A673 (cell line): ENCODE data around the gene NRXN3. TPM values are rescaled to one million over a fixed set of nuclear protein-coding genes. Genes with fewer than 3 reads are reported as not detected.

Source experiments
- BruUV-seq: library from RNA; stranded (reverse); fragments of 400-500 nt; replicated peaks from 2 replicates; lab custom pipeline; 2021; lab: Mats Ljungman, UMichigan
- CTCF ChIA-PET: fragments of 300-600 bp; sonication (Branson Sonifier 250); formaldehyde crosslinking; loops from one replicate; lab custom pipeline; 2022; ENCODE audit warnings: antibody characterized with exemption; lab: Charles Lee
- POLR2A ChIA-PET: fragments of 300-600 bp; sonication (Branson Sonifier 250); formaldehyde crosslinking; loops from one replicate; lab custom pipeline; 2022; ENCODE audit warnings: antibody characterized with exemption; ENCODE audit not compliant: low non-redundant PET; lab: Charles Lee
- DNase-seq: peaks from one replicate; pipeline ENCODE4 v3.0.0-alpha.2; 2015; ENCODE audit warnings: low spot score
- H3K27ac ChIP-seq: fragments of 200-600 bp; sonication (generic); 2 replicates; pipeline ENCODE4 v1.5.1; 2016; ENCODE audit warnings: mixed run types, low read depth, mild to moderate bottlenecking, mixed read lengths, antibody characterized with exemption, low read length; ENCODE audit not compliant: poor library complexity, severe bottlenecking
- H3K27me3 ChIP-seq: fragments of 200-600 bp; sonication (generic); replicated peaks from 2 replicates; pipeline ENCODE4 v1.6.1; 2017; ENCODE audit warnings: mixed run types, low read depth, mild to moderate bottlenecking, mixed read lengths, antibody characterized with exemption, low read length; ENCODE audit not compliant: insufficient read depth, poor library complexity
- H3K36me3 ChIP-seq: fragments of 200-600 bp; sonication (generic); 2 replicates; pipeline ENCODE4 v1.6.1; 2016; ENCODE audit warnings: mixed run types, mild to moderate bottlenecking, mixed read lengths, antibody characterized with exemption, low read length; ENCODE audit not compliant: insufficient read depth, poor library complexity, severe bottlenecking
- H3K4me1 ChIP-seq: fragments of 200-600 bp; sonication (generic); 2 replicates; pipeline ENCODE4 v1.6.1; 2017; ENCODE audit warnings: mixed run types, mild to moderate bottlenecking, mixed read lengths, antibody characterized with exemption, low read length; ENCODE audit not compliant: insufficient read depth, poor library complexity, severe bottlenecking
- H3K4me3 ChIP-seq: fragments of 200-600 bp; sonication (generic); 2 replicates; pipeline ENCODE4 v1.5.1; 2016; ENCODE audit warnings: low read depth, mixed run types, mild to moderate bottlenecking, mixed read lengths, low read length; ENCODE audit not compliant: poor library complexity, severe bottlenecking
- H3K9me3 ChIP-seq: fragments of 200-600 bp; sonication (generic); 2 replicates; pipeline ENCODE4 v1.6.1; 2016; ENCODE audit warnings: mixed run types, low read depth, mild to moderate bottlenecking, mixed read lengths, antibody characterized with exemption, low read length; ENCODE audit not compliant: poor library complexity, severe bottlenecking
- EZH2 ChIP-seq: fragments of 200-600 bp; sonication (generic); IDR thresholded peaks from 2 replicates; pipeline ENCODE4 v1.6.1; 2017; ENCODE audit warnings: borderline replicate concordance, low read depth, mild to moderate bottlenecking, mixed read lengths, antibody characterized with exemption, low read length; ENCODE audit not compliant: poor library complexity, severe bottlenecking
- intact Hi-C: fragments of 100-400 bp; cut with micrococcal nuclease; formaldehyde crosslinking; loops from one replicate; pipeline ENCODE4 v1.10.0; 2022; ENCODE audit not compliant: unreplicated experiment
- total RNA-seq: library from RNA; stranded (reverse); gene quantifications from 2 replicates; pipeline ENCODE4 v1.2.3, GENCODE V29; 2021
- TF ChIP-seq, protein P1 (sequence below): fragments of 300-800, 200-600 bp; sonication (generic); conservative IDR thresholded peaks from 2 replicates; pipeline ENCODE4 v1.5.1; 2017; ENCODE audit warnings: low read depth, mild to moderate bottlenecking, antibody characterized with exemption, low read length, moderate library complexity, mixed read lengths

Gene NRXN3
- total RNA-seq, 1 experiment from 2014 or later: 0.21 TPM

DNA sequence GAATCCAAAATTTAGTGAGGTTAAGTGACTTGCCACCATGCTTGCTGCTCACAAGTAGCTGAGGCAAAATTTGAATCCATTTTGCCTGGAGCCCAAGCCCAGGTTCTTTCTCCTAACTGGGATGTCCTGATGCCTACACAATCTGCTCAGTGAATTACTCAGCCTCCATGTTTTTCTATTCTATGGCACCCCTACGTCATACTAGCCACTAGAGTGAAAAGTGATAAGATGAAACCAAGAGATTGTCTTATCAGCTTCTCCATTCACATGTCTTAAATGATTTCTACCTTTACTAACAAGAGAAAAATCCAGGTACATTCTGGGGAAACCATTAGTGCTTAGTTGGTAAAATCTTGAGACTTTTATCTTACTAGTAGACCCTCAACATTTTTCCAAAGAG is 1321.0 kb downstream of the NRXN3 start:
- Histone ChIP-seq H3K36me3 (no peaks in the 10 kb centered on the region), H3K27ac (no peak overlapping the region), H3K4me3 (no peak overlapping the region), H3K27me3 (peaks cover 3% of the 10 kb centered on the region), H3K4me1 (no peaks in the 10 kb centered on the region), H3K9me3 (no peaks in the 10 kb centered on the region)
- POLR2A ChIA-PET: no interaction called here
- intact Hi-C loops: no loop called here
- TF ChIP-seq, protein P1, sequence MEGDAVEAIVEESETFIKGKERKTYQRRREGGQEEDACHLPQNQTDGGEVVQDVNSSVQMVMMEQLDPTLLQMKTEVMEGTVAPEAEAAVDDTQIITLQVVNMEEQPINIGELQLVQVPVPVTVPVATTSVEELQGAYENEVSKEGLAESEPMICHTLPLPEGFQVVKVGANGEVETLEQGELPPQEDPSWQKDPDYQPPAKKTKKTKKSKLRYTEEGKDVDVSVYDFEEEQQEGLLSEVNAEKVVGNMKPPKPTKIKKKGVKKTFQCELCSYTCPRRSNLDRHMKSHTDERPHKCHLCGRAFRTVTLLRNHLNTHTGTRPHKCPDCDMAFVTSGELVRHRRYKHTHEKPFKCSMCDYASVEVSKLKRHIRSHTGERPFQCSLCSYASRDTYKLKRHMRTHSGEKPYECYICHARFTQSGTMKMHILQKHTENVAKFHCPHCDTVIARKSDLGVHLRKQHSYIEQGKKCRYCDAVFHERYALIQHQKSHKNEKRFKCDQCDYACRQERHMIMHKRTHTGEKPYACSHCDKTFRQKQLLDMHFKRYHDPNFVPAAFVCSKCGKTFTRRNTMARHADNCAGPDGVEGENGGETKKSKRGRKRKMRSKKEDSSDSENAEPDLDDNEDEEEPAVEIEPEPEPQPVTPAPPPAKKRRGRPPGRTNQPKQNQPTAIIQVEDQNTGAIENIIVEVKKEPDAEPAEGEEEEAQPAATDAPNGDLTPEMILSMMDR: no peak
- TF ChIP-seq EZH2: no peak
- CTCF ChIA-PET: no interaction called here
- no peak for DNase-seq
- no TSS peak for BruUV-seq

DNA sequence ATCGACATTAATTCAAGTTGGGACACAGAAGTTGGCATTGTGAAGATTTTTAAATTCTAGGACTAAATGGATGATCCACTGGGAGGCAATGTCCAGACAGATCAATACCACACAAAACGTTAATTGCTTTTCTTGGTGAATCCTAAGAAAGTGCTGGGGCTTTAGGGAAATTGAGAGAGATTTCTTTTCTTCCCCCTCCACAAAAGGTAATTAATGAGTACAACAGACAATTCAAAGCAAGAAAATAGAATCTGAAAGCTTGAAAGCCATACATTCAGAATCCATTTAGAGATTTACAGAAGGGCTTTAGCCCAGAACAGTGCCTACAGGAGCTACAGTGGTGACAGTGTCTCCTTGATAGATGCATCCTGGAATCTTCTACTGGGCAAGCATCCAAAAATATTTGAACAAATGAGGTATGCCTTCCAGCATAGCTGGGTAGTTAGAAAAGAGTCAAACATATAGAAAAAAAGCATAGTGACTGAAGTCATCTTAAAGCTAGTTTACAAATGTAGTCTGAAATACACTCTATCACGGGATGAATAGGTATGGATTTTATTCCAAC is 1323.0 kb downstream of the NRXN3 start:
- intact Hi-C loops: no loop called here
- CTCF ChIA-PET: interaction anchor here (0.7 kb wide), 1 partner anchor 10 kb away, joined by 3 read pairs; no protein-coding TSS in a partner anchor
- Histone ChIP-seq H3K36me3 (no peaks in the 10 kb centered on the region), H3K27ac (no peak overlapping the region), H3K27me3 (peaks cover 3% of the 10 kb centered on the region), H3K4me3 (no peak overlapping the region), H3K9me3 (no peaks in the 10 kb centered on the region), H3K4me1 (no peaks in the 10 kb centered on the region)
- TF ChIP-seq, protein P1: no peak
- no peak for TF ChIP-seq EZH2
- no peak for DNase-seq
- POLR2A ChIA-PET: no interaction called here
- no TSS peak for BruUV-seq

DNA sequence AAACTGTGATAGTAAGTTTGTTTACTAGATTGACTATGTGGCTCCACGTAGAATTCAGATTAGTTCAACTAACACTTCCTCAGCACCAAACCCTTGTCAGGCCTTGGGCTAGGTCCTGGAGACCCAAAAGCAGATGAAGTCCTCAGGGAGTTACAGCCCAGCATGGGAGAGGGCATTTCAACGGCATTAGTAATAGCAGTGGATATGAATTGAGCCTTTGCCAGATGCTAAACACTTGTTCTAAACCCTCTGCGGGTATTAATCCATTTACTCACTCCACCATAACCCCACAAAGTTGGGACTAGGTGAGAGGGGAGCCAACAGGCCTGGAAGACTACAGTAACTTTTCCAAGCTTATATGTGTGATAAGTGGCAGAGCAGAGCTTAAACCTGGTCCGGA is 1326.5 kb downstream of the NRXN3 start:
- Histone ChIP-seq H3K4me1 (no peaks in the 10 kb centered on the region), H3K36me3 (no peaks in the 10 kb centered on the region), H3K27me3 (peaks cover 2% of the 10 kb centered on the region), H3K27ac (no peak overlapping the region), H3K4me3 (no peak overlapping the region), H3K9me3 (no peaks in the 10 kb centered on the region)
- CTCF ChIA-PET: no interaction called here
- POLR2A ChIA-PET: no interaction called here
- intact Hi-C loops: no loop called here
- no peak for DNase-seq
- BruUV-seq: no TSS peak
- TF ChIP-seq EZH2: no peak
- TF ChIP-seq, protein P1: no peak
